Epidermal melanocyte (primary cell): Measurements from ENCODE around the gene DNAJC5.
A peak's percentile ranks its signal among the peaks of the same experiment; 100 is the strongest.
"Not testable (repeated sequence)": the region's sequence is repeated elsewhere in the genome, so short reads cannot be mapped to it uniquely, and the experiment has no call there.

ENCODE experiments used
- DNase-seq: peaks from one replicate; pipeline ENCODE4 v3.0.0; 2011; ENCODE audit warnings: low spot score; ENCODE audit not compliant: insufficient read length

The DNAJC5 gene

GRCh38 chr20:63861365-63861934, 33.5 kb upstream of the DNAJC5 start, which contains the start of gene ABHD16B:
Gene ABHD16B, plus strand, starts transcription at chr20:63861498. Its CDS starts 43 bp downstream, at chr20:63861541.
- no peak for DNase-seq

DNA sequence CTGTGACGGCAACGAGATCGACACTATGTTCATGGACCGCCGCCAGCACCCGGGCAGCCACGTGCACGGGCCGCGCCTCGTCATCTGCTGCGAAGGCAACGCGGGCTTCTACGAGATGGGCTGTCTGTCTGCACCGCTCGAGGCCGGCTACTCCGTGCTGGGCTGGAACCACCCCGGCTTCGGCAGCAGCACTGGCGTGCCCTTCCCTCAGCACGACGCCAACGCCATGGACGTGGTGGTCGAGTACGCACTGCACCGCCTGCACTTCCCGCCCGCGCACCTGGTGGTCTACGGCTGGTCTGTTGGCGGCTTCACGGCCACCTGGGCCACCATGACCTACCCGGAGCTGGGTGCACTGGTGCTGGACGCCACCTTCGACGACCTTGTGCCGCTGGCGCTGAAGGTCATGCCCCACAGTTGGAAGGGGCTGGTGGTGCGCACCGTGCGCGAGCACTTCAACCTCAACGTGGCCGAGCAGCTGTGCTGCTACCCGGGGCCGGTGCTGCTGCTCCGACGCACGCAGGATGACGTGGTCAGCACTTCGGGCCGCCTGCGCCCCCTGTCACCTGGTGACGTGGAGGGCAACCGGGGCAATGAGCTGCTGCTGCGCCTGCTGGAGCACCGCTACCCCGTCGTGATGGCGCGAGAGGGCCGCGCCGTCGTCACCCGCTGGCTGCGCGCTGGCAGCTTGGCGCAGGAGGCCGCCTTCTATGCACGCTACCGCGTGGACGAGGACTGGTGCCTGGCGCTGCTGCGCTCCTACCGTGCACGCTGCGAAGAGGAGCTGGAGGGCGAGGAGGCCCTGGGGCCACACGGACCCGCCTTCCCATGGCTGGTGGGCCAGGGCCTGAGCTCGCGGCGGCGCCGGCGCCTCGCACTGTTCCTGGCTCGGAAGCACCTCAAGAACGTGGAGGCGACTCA, 32.7 kb upstream of the DNAJC5 start:
- DNase-seq: no peak

DNA sequence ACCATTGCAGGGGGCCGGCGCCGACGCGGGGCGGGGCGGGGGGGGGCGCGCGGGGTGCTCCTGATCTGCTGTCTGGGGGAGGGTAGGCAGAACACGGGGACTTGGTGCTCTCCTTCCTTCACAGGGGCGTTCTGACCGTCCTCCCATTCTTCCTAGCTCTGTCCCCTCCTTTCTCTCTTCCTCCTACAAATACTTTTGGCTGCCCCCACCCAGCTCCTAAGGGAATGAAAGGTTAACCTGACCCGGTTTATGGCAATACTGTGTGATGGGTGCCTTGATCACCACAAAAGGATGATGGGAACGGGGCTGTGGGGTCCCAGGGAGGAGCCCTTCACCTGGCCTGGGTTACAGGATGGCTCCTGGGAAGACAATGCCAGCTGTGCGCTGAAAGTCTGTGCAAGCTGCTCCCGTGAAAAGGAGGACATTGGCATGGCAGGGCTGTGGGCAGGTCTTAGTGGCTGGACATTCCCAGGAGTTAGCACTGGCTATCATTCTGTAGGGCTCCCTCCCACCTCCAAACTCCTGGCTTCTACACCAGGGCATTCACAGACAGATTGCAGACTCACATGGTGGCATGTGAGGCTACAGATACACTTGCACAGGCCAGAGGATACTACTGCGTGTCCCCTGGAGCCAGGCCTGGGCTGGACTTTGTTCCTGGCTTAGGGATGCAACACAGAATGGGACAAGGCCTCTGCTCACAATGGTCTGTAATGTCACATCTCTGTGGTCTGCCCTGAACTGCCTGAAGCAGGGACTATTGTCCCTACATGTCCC, 31.7 kb upstream of the DNAJC5 start:
- DNase-seq: no peak

GRCh38 chr20:63863798-63864544, 31.0 kb upstream of the DNAJC5 start:
- peak; percentile 87 for DNase-seq

- DNase-seq: no peak
Measured at GRCh38 chr20:63864545-63864977, 30.4 kb upstream of the DNAJC5 start.

- peak; percentile 100 for DNase-seq
Measured at GRCh38 chr20:63864978-63865640, 29.8 kb upstream of the DNAJC5 start, which contains the start of gene TPD52L2. Gene TPD52L2, plus strand, starts transcription at chr20:63865270. Its CDS starts 96 bp downstream, at chr20:63865366.

- not testable (repeated sequence) for DNase-seq
Measured at GRCh38 chr20:63867042-63867441, 27.9 kb upstream of the DNAJC5 start.

DNA sequence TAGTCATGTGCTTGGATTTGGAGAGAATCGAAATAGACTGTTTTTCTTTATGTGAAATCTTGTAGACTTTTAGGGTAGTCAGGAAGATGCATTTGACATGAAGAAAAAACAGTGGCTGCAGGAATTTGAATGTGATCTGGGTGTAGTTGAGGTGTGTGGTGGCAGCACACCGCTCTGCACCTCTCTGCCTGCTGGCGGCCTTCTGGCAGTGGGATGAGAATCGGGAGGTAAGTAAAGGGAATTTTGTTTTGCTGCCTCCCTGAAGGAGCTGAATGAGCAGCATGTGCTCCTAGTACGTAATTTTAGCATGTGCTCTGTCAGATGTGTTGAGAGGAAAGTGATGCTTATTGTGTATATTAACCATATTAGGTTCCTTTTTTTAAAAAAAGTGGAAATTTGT, 26.7 kb upstream of the DNAJC5 start:
- no peak for DNase-seq

GRCh38 chr20:63873477-63873971, 21.4 kb upstream of the DNAJC5 start:
- DNase-seq: no peak

GRCh38 chr20:63874241-63874640, 20.7 kb upstream of the DNAJC5 start:
- not testable (repeated sequence) for DNase-seq

GRCh38 chr20:63876489-63877036, 18.4 kb upstream of the DNAJC5 start:
- DNase-seq: no peak

- DNase-seq: no peak
Measured at GRCh38 chr20:63877755-63878470, 17.0 kb upstream of the DNAJC5 start.

GRCh38 chr20:63878899-63879663, 15.8 kb upstream of the DNAJC5 start:
- DNase-seq: no peak

GRCh38 chr20:63880901-63881300, 14.0 kb upstream of the DNAJC5 start:
- DNase-seq: not testable (repeated sequence)

GRCh38 chr20:63881451-63882226, 13.3 kb upstream of the DNAJC5 start:
- DNase-seq: no peak

DNA sequence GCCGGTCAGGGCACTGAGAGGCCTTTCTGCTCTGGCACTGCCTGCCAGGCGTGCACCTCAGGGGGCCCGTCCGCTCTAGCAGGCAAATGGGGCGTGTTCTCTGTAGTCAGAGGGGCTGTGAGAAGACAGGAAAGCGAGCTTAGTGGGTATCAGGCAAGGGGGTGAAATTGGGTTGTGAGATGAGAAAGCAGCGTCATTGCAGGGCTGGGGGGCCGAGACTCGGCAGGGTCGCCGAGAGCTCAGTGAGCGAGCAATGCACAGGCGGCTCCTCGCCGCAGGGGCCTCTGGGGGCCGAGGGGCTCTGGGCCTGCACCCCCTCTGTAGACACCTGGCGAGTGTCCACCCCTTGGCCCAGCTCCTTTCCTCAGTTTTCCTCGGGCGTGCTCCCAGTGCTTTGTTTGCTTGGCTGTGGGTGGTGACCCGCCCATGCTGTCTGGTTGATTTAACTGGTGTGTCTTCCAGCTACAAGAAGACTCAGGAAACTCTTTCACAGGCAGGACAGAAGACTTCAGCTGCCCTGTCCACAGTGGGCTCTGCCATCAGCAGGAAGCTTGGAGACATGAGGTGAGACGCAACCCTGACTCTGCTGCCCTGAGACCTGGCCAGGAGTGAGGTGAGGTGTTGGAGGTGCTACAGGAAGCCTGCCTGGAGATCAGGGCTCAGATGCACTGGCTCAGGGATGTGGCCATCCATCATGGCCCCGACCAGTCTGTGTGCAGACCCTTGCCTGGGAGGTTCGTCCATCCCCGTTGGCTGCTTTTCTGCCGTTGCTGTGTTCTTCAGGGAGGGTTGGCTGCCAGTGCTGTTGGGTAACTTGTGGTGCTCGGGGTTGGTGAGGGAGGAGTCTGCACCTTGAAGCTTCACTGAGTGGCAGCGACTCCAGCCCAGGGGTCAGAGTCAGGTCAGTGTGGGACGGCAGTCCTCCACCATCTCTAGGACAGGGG, 12.4 kb upstream of the DNAJC5 start:
- DNase-seq: no peak

DNA sequence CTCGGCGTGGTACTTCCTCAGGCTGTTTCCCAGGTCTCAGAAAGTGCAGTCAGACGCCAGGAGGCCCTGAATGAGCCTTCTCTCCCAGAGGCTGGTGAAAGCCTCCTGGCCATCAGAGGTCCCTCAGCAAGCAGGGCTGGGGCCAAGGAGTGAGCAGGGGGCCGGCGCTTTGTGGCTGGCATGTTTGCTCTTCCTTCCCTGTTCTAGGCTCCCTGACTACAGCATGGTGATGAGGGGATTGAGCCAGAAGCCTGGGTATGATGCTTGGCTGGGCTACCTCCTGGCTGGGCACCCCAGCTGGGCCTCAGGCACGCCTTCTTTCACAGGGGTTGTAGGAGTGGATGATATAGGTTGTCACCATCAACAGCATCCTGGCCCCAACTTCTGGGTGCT, 11.7 kb upstream of the DNAJC5 start:
- no peak for DNase-seq
